ENCODE data around the gene FAM20A.

DNA sequence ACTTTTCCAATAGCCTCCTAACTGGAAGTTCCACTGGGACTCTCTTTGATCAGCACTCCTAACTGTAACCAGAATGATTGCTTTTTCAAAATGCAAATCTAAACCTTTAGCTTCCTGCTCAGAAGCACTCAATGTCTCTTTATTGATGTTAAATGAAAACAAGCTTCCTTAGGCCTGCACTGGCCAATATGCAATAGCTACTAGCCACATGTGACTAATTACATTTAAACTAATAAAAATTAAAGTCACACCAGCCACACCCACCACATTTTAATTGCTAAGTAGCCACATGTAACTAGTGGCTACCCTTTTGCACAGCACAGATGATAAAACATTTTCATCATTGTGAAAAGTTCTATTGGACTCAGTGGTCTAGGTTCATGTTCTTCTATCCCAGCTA lies 31.8 kb downstream of the FAM20A start:
- no peak for TF ChIP-seq POLR2A (IDR thresholded peaks at IDR 0.05)
- TF ChIP-seq, protein P1, sequence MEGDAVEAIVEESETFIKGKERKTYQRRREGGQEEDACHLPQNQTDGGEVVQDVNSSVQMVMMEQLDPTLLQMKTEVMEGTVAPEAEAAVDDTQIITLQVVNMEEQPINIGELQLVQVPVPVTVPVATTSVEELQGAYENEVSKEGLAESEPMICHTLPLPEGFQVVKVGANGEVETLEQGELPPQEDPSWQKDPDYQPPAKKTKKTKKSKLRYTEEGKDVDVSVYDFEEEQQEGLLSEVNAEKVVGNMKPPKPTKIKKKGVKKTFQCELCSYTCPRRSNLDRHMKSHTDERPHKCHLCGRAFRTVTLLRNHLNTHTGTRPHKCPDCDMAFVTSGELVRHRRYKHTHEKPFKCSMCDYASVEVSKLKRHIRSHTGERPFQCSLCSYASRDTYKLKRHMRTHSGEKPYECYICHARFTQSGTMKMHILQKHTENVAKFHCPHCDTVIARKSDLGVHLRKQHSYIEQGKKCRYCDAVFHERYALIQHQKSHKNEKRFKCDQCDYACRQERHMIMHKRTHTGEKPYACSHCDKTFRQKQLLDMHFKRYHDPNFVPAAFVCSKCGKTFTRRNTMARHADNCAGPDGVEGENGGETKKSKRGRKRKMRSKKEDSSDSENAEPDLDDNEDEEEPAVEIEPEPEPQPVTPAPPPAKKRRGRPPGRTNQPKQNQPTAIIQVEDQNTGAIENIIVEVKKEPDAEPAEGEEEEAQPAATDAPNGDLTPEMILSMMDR (IDR thresholded peaks at IDR 0.05) = no peak

Data from heart left ventricle (tissue), 13 donors.